NCI-H345 (cell line): ENCODE data around the gene MLLT6.

ENCODE experiments used
- DNase-seq: peaks from one replicate; lab custom pipeline; 2025; lab: John Stamatoyannopoulos, UW

MLLT6 gene

DNA sequence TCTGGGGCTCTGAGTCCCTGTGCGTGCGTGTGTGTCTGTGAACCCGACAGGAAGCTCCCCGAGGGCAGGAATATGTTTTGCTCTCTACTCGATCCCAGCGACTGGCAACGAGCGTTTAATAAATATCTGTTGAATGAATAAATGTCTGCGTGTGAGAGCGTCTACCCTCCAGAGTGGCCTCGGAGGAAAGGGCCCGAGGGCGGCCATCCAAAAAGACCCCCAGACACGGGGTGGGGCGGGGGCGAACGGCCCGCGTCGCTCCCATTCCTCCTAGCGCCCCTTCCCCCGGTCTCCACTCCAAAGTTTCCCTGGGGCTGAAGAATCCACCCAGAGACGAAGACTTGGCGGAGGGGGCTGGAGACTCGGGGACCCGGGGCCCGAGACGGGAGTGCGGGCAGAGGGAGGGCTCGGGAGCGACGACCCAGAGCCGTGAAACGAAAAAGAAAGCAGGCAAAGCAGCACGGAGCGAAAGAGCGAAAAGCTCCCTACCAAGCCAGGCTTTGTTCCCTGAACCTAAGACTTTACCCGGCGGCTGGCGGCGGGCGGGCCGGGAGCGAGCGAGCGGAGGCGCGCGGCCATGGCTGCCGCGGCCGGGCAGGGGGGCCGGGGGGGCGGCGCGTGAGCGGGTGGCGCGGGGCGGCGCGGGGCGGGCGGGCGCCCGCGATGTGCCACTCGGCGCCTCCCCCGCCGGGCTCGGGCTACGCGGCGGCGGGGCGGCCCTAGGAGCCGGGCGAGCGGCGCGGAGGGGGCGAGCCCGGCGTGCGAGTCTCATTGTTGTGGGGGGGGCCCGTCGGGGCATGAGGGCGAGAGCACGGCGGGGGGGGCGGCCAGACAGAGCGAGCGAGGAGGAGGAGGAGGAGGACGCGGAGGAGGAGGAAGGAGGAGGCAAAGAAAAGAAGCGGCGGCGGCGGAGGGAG, at the start of gene MLLT6:
Gene MLLT6, plus strand, starts transcription at position 668 of the 917 bp plus-strand sequence. CDS start 360 bp downstream, outside the sequence.
- peak; percentile 85 for DNase-seq

DNA sequence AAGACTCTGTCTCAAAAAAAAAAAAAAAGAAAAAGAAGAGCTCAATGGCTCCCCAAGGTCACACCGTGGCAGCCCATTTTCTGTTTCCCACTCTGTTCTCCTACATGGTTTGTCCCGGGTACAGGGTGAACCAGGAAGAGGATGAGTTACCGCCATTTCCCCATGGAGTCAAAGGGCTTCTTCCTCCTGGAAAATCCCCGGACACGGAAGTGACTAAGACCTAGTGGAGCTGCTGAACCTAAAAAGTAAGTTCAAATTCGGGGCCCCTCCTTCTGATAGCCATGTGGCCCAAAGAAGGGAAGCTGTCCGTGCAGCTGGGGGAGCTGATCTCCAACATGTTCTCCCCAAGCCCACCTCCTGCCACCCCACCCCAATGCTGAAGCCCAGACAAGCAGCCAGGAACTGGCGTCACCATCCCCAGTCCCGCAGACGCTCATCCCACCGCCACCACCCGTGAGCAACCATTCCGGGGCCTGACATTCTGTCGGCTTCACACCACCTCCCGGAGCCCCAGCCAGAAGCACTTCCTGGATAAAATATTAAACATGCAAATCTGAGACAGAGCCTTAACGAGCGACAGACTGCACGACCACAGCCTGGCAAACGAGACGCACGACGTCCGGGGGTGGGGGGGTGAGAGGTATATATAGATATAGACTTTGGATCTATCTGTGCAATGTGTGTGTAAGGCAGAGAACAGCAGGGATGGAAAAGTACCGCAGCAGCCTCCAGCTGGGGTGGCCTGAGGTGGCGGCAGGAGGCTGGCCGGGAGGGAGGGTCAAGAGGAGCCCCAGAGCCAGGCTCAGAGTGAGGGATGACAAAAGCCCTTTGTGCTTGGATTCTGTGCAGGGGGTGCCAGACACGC, 47.9 kb upstream of the MLLT6 start:
- DNase-seq = no peak

DNA sequence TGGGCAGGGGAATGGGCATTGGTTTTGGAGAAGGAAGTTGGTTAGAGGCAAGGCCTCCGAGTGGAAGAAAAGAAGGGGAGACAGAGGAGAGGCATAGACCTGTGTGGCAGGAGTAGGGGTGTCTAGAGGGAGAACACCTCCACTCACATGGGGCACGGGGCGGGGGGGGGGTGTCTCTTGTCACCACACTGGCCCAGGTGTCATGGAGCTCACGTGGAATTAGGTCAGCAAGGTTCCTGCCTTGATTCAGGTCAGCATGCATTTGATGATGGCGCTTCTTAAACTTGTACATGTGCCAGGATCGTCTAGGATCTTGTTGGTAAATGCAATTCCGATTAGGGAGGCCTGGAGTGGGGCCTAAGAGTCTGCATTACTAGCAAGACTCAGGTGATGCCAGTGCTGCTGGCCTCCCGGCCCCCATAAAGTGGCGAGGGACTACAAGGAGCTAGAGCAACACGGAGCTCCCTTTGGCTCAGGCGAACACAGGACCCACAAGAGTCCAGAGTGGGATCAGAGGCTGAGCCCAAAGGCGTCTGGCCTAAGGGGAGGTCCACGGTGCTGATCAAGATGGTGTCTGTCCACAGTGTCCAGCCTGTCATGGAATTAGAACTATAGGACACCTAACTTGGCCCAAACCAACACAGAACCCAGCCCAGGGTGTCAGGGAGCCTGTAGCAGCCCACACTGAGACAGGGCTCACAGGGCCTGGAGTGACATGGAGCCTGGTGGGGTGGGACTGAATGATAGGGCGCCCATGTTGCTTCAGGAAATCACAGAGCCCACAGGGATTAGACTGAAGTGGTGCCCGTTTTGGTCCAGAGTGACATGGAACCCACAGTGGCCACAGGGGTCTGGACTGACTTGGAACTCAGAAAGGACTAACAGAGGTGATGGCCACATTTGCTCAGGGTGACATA, 47.0 kb upstream of the MLLT6 start:
- no peak for DNase-seq

DNA sequence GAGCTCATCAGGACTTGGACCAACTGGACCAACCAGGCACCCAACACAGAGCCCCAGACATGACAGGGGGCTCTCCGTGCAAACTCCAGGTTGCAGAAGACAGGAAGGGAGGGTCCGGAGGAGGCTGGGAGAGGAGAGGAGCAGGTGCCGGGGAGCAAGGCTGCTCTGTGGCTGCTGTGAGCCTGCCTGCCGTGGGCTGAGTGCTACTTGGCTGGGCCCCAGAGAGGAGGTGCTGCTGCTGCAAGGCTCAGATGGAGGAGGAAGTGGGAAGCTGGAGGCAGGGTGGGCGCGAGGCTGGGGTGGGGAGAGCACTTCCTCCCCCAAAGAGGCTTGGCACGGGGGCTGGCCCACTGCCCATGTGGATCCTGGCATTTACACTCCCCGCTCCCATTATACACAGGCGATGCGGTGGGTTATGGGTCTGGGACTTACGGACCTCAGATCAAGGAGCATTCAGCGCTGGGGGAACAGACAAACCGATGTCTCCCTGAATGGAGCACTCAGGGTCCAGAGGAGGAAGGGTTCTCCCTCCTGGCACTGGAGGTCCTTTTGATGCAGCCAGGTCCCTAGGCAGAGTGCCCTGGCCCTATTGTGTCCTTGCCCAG, 46.2 kb upstream of the MLLT6 start:
- DNase-seq = no peak

DNA sequence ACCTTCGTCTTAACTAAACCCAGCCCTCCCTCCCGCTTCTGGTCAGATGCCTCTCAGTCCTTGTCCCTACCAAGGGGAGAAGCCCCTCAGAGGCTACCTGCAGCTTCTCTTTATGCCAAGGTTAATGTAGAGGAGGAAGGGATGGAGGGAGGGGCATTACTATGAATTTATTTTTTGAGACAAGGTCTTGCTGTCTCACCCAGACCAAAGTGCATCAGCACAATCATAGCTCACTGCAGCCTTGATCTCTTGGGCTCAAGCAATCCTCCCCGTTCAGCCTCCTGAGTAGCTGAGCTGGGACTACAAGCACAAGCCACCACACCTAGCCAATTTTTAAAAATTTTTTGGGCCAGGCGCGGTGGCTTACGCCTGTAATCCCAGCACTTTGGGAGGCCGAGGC, 45.7 kb upstream of the MLLT6 start:
- no peak for DNase-seq

DNA sequence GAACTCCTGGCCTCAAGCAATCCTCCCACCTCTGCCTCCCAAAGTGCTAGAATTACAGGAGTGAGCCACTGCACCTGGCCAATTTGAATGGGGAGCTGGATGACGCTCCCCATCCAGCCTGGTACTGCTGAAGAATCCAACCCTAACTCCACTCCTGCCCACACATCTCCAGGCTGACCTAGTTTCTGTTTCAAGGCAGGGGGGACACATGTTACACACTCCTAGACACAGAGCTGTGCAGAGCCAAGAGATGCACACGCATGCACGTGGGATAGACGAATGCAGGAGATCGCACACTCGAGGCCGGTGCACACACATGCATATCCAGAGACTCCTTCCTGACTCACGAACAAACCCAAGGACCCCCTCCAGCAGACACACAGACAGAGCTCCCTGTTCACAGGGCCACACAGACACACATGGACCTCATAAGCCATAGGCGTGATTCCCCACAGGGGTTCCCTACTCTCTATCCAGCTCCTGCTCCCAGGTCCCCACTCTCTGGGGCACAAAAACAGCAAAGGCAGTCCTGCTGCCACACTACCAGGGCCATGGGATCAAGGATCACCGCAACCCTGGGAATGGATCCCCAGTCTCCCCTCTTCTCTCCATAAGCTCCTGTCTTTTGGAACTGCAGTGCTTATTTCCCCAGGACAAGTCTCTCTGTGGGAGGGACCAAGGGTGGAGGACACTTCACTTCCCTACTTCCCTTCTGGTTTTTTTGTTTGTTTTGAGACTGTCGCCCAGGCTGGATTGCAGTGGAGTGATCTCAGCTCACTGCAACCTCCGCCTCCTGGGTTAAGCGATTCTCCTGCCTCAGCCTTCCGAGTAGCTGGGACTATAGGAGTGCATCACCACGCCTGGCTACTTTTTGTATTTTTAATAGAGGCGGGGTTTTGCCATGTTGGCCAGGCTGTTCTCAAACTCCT, 44.7 kb upstream of the MLLT6 start:
- no peak for DNase-seq

DNA sequence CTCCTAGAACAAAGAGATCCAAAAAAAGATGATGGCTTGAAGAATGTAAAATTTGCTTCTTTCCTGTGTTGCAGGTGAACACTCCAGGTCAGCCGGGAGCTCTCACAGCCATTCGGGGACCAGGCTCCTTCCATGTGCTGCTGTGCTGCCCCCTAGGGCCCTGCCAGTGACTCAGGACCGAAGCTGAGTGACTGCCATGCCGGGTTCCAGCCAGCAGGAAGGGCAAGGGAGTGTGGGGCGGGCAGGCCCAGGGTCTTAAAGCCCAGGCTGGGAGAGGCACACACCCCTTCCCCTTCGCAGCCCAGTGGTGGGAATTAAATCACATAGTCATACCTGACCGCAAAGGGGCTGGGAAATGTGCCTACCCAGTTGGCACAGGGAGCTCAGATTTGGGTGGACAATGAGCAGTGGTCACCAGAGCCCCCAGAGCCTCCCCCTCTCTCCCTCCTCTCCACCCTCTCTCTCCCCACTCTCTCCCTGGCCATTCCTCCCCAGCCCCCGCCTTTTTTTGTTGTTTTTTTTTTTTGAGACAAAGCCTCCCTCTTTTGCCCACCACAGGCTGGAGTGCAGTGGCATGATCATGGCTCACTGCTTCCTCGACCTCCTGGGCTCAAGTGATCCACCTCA, 41.8 kb upstream of the MLLT6 start:
- peak; percentile 76 for DNase-seq

DNA sequence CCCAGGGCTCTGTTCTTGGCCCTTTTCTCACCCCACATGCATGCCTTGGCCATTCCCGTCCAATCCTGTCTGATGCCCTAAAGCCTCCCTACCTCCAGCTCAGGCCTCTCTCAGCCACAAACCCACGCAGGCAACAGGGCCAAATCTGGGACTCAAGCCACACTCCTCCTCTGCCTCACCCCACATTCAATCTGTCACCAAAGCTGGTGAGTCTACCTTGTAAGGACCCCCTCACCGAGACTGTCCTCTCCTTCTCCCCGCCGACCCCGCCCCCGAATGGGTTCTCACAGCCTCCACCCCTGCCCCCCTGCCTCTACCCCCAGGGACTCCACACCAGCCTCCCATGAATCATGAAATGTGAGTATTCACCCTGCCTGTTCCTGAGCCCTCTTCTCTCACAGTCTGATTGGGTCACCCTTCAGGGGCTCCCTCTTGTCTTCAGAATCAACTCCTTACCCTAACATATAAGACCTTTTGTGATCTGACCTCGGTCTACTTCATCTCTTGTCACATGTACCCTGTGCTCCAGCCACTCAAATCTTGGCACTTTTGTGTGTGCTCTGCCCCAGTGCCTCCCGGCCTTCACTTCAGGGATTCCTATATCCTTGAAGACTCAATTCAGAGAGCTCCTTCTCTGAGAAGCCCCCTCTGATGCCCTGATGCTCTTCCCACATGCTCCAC, 41.0 kb upstream of the MLLT6 start:
- no peak for DNase-seq

DNA sequence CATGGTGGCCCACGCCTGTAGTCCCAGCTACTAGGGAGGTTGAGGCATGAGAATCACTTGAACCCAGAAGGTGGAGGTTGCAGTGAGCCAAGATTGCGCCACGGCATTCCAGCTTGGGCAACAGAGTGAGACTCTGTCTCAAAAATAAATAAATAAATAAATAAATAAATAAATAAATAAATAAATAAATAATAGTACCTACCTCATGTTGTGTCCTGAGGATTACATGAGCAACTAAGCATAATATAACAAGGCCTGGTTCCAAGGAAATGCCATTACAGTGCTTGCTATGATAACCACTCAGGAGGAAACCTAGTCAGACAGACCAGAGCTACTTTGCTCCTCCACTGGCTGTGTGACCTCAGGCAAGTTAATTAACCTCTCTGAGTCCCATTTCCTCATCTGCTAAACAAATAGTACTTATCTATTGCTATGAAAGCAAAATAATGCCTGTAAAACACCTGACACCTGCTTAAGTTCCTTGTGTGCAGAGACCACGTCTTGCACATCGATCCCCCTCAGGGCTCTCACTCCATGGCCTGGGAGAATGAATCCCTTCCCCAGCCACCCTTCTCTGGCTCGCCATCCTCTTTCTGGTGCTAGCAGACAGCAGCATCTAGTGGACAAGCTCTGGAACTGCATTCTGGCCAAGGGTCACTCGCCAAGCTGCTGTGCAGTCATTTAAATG, 37.8 kb upstream of the MLLT6 start:
- peak; percentile 69 for DNase-seq

DNA sequence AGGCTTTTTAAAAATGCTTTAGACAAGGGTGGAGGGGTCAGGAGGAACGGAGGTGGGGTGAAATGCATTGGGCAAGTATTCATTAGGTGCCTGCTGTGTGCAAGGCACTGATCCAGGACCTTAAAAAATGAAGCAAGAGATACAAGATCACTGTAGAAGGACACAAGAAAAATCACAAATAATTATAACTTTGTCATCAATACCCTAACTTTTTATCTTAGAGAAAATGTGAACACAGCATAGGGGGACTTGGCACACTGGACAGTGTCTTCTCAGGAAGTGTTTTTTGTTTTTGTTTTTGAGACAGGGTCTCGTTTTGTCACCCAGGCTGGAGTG, 37.3 kb upstream of the MLLT6 start:
- no peak for DNase-seq

DNA sequence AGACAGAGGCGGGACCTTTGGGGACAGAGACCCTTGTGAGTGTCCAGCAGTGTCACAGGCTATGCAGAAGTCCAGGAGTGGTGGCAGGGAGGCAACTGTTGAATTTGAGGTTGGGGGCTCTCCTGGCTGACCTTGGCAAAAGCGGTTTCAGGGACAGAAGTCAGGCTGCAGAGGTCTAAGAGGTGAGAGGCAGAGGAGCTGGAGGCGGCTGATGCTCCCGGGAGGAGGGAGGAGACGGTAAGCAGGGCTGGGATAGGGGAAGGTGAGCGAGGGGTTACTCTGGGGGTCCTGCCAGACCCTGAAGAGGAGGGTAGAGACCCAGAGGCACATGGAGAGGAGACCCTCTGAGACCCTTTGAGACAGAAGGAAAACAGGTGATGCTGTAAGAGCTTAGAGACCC, 35.6 kb upstream of the MLLT6 start:
- DNase-seq = no peak

DNA sequence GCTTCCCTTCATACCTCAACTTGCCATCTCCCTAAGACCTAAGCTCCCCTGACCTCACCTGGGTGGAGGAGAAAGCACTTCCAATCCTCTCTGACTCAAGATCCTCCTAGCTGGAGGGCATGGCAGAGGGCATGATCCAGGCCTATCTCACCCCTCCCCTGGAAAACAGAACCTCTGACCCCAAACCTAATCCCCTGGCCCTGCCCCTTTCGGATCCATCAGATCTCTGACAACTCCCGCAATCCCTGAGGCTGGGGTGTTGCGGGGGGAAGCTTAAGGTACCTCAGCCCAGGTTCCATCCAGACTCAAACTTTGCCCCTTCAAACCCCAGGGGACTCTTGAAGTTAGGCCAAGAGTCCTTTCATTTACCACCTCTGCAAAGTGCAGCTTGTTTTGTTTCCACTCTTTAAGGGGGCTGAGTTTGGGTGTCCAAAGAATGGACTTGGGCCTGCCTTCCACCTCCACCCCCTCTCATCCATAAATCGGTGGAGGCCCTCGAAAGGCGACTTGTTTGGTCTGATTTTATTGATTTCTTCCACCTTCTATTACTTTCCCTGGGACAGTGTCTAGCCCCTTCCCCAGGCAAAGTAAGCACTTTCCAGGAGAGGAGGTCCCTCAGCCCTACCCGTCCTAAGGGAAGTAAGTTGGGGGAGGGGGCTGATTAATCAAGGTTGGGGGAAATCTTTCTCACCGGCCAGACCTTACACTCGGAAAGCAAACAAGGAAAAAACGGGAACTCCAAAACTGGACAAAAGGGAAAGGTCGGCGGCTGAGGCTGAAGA, 32.9 kb upstream of the MLLT6 start:
- DNase-seq = no peak

DNA sequence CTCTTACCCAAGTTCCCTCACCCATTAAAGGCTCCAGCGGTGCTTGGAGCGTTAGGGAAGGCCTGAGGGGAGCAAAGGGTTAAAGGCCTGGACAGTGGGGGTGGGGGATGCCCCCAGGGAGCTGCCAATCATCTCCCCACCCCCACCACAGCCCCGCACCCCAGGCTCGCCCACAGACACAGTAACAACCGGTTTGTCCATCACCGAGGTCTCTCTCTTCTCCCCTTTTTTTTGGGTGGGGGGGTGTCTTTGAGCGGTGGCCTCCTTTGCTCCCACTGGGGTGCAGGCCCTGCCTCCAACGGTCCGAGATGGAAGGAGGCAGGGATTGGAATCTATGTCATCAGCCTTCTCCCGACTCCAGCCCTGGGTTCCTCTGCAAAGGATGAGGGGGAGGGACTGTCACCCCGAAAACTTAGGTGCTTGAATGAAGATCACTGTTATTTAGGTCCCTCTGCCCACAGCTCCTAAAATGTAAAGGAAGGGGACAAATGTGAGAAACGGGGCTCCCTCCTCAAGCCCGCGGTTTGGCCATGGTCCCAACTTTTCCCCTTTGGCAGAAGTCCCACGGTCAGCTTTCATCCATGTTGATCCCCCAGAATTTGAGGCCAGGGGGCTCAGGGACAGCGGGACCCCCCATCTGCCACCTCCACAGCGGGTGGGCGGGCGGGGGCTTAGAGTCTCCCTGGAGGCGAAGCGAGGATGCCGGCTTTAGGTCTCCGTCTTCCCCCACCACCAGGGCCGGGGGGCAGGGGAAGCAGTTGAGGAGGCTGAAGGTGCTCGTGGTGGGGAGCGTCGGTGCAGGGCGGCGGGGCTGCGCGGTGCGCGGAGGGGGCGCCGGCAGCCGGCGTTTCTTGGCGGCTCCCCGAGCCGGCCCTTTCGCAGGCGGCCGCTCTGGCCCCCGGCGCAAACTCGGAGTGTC, 32.0 kb upstream of the MLLT6 start:
- DNase-seq = no peak

DNA sequence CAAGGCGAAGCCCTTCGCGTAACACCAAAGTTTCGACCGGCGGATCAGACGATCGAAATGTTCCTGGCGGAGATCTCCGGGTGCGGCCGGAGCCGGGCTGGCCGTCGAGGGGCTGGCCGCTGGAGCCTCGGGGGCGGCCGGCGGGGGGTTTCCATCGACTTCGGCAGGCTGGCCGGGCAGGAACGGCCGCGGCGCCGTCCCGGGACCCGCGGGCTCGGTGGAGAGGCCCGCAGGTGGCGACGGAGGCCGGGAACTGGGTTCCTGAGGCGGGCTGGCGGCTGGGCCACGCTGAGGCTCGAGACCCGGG, 31.4 kb upstream of the MLLT6 start:
- no peak for DNase-seq

DNA sequence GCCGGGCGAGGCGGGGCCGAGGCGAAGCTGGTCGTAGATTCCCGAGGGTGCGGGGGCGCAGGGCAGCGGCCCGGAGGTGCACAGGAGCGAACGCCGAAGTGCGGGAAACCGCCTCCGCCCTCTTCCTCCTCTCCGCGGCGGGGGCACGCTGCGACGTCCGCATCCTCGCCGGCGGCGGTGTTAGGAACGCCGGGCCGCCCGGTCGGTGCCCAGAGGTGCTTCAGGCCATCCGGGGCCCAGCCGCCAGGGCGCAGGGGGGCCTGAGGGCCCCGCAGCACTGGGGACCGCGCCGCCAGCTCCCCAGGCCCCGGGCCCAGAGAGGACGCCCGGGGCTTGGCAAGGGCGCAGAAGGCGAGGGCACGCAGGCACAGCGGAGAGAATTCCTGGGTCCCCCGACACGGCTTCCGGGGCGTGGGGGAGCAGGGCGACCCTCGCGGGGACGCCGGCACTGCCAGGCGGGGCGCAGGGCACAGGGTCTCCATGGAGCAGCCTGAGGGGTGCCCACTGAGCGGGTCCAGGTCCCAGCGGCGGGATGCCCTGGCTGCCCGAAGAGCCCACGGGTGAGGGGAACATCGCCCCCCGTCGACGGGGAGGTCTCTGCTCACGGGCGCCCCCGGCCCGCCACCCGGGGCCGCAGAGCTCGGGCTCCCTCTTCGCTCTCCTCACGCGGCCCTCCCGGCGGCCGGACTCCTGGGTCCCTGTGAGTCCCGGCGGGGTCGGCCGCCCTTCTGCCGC, 30.9 kb upstream of the MLLT6 start:
- peak; percentile 21 for DNase-seq
